C4-2B (cell line): ENCODE measurements around the gene TRIM27.

Source experiments
- H3K27ac ChIP-seq: fragments of 450-650 bp; 2 replicates; pipeline ENCODE4 v1.5.1; 2017
- CTCF ChIP-seq: fragments of 450-650 bp; conservative IDR thresholded peaks from 2 replicates; pipeline ENCODE4 v1.5.1; 2017; ENCODE audit warnings: mild to moderate bottlenecking
- ZFX ChIP-seq: fragments of 450-650 bp; IDR thresholded peaks from 2 replicates; pipeline ENCODE4 v1.6.1; 2017

Gene TRIM27

DNA sequence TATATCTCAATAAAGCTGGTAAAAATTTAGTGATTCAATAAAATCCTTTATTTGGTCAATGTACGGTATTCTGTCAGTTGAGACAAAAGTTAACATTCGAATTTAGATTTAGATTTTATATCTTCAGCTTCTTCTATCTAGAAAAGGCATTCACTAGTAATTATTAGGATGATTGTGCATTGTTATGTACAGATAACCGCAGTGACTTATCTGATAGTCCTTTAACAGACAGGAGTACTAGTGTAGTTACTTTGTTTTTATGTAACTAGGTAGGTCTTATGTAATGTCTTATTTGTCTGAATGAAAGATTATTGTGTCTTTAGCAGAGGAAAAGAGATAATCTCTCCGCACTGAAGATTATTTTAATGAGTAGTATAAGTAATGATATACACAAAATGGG is 31.3 kb downstream of the TRIM27 start:
- TF ChIP-seq ZFX (no peak), CTCF (no peak)
- no peak overlapping the region for H3K27ac ChIP-seq

DNA sequence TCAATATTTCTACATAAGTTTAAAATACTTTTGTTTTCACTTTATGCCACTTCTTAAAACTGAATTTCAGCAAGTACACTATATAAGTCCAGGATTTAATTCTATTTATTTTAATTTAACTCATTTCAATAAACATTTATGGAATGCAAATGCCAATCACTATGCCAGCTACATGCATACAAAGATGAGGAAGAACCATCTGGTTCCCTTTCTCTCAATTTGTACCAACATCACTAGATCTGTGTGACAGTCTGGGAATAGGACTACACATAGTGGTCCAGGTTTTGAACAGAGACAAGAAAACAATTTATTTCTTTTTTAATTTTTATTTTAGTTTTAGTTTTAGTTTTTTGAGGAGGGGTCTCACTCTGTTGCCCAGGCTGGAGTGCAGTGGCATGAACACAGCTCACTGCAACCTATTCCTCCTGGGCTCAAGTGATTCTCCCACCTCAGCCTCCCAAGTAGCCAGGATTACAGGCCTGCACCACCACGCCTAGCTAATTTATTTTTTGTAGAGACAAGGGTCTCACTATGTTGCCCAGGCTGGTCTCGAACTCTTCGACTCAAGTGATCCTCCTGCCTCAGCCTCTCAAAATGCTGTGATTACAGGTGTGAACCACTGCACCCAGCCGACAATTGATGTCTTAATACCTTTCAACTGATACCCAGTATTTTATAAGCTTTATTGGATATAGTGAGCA is 35.8 kb downstream of the TRIM27 start:
- no peak overlapping the region for H3K27ac ChIP-seq
- TF ChIP-seq ZFX (no peak), CTCF (no peak)

DNA sequence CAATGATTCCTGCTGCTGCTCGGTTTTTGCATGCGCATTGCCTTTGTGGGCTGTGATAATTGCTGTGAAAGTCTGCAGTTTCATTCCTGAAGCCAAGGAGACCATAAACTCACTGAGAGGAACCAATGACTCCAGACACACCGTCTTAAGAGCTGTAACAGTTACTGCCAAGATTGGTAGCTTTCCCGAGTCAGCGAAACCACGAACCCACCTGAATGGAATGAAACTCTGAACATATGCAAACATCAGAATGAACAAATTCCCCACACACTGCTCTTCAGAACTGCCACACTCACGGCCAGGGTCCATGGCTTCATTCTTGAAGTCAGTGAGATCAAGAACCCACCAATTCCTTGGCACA is 37.7 kb downstream of the TRIM27 start:
- TF ChIP-seq ZFX, result no peak
- no peak for TF ChIP-seq CTCF
- no peak overlapping the region for H3K27ac ChIP-seq

GRCh38 chr6:28884423-28885131 is 39.2 kb downstream of the TRIM27 start:
- TF ChIP-seq CTCF (no peak), ZFX (no peak)
- H3K27ac ChIP-seq, result no peak overlapping the region

DNA sequence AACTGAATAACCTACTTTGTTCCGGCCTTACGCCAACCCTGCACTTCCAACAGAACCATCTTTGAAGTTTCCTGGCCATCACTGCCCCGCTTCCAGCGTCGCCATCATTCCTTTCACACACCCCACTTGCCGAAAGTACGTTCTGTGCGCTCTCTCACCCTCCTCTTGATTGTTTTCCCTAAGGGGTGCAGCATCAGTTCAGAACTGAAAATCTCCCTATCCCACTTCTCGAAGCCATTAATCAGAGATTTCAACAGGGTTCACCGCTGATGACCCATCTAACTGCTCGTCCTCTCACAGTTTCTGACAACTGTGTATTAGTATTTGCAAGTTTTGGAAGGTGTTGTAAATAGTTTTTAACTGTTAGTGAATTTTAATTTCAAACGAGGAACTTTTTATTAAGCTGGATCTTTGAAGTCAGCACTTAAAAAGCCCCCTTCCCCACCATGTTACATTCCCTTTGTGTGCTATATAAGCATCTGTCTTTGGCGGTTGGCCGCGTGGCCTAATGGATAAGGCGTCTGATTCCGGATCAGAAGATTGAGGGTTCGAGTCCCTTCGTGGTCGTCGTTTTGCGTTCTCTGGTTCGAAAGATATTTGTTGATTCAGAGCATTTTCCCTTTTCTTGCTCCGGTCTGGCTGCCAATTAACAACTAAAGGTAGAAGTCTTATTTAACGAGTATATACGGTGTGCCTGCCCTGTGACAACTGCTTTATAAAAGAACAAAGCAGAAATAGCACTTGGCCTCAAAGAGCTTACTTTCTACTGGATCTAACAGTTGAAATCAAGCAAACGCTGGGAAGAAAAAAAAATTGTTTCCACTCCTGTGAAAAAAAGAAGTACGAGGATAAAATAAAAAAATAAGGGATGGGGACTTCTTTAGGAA is 42.6 kb downstream of the TRIM27 start:
- TF ChIP-seq ZFX (no peak), CTCF (no peak)
- H3K27ac ChIP-seq, result no peak overlapping the region

GRCh38 chr6:28880519-28880893 is 43.3 kb downstream of the TRIM27 start:
- H3K27ac ChIP-seq, result no peak overlapping the region
- TF ChIP-seq ZFX (no peak), CTCF (no peak)

- H3K27ac ChIP-seq, result no peak overlapping the region
- TF ChIP-seq ZFX, result no peak
- TF ChIP-seq CTCF, result no peak
These were observed 47.1 kb downstream of the TRIM27 start for GRCh38 chr6:28876710-28877109.
